Activated CD8-positive, alpha-beta T cell treated with anti-CD3 and anti-CD28 coated beads for 36 hours (primary cell): Measurements from ENCODE around the gene ZNF142. TPM values are rescaled to one million over a fixed set of nuclear protein-coding genes. Genes with fewer than 3 reads are reported as not detected.

ENCODE experiments used
- ATAC-seq: fragments of 200-7000 bp; cut with Tn5 transposase; one replicate; pipeline ENCODE4 v1.10.0; 2021; ENCODE audit warnings: mild to moderate bottlenecking, moderate library complexity
- CTCF ChIA-PET: fragments of 350-600 bp; sonication (Branson Sonifier 250); formaldehyde crosslinking; loops from one replicate; lab custom pipeline; 2021; ENCODE audit warnings: antibody characterized with exemption; lab: Charles Lee
- POLR2A ChIA-PET: fragments of 350-600 bp; sonication (Branson Sonifier 250); formaldehyde crosslinking; loops from one replicate; lab custom pipeline; 2021; ENCODE audit warnings: antibody characterized with exemption; lab: Charles Lee
- DNase-seq: peaks from one replicate; pipeline ENCODE4 v3.0.0-alpha.2; 2020
- H3K27ac Mint-ChIP-seq: one replicate; pipeline ENCODE4 v1.8.0; 2021; ENCODE audit warnings: mild to moderate bottlenecking, mixed read lengths
- H3K27me3 Mint-ChIP-seq: one replicate; pipeline ENCODE4 v1.8.0; 2021; ENCODE audit warnings: mixed read lengths
- H3K36me3 Mint-ChIP-seq: one replicate; pipeline ENCODE4 v1.8.0; 2021; ENCODE audit warnings: low read depth, mixed read lengths
- H3K4me1 Mint-ChIP-seq: one replicate; pipeline ENCODE4 v1.8.0; 2021; ENCODE audit warnings: low read depth, mixed read lengths
- H3K4me3 Mint-ChIP-seq: one replicate; pipeline ENCODE4 v1.8.0; 2021; ENCODE audit warnings: mild to moderate bottlenecking, moderate library complexity, mixed read lengths
- H3K9me3 Mint-ChIP-seq: one replicate; pipeline ENCODE4 v1.8.0; 2021; ENCODE audit warnings: mixed read lengths
- CTCF ChIP-seq: fragments of 200-600 bp; IDR thresholded peaks from one replicate; pipeline ENCODE4 v1.8.0; 2022; ENCODE audit warnings: antibody characterized with exemption, mild to moderate bottlenecking
- intact Hi-C: fragments of 100-400 bp; cut with micrococcal nuclease; formaldehyde crosslinking; loops from one replicate; pipeline ENCODE4 v1.10.0; 2022
- total RNA-seq, 2 experiments: library from RNA; stranded (reverse); gene quantifications; one replicate each; pipeline ENCODE4 v1.2.3, GENCODE V29; 2021

The ZNF142 gene
- total RNA-seq, 2 experiments from 2014 or later: 30.4 to 33.7 TPM

- DNase-seq: no peak
- CTCF ChIA-PET: interaction anchor here (1.4 kb wide), 1 partner anchor 32 kb away, joined by 4 read pairs; no protein-coding TSS in a partner anchor
- peaks cover 28% of the 10 kb centered on the region for H3K36me3 Mint-ChIP-seq
These were observed 3.7 kb downstream of the ZNF142 start for GRCh38 chr2:218655751-218656150.

GRCh38 chr2:218648787-218649100 lies 10.7 kb downstream of the ZNF142 start:
- H3K36me3 Mint-ChIP-seq: peaks cover 43% of the 10 kb centered on the region
- POLR2A ChIA-PET: interaction anchor here (1.2 to 1.8 kb wide), 2 partner anchors 10 to 13 kb away, joined by 3 to 6 read pairs; partner anchors contain the start of genes BCS1L and ZNF142

More at GRCh38 chr2:218655751-218656150, 3.7 kb downstream of the ZNF142 start:
- ATAC-seq: no peak
- POLR2A ChIA-PET: interaction anchor here (0.9 to 1.2 kb wide), 2 partner anchors 9 to 13 kb away, joined by 3 to 4 read pairs; no protein-coding TSS in a partner anchor
- Mint-ChIP-seq H3K27ac (no peak overlapping the region), H3K4me3 (no peak overlapping the region), H3K4me1 (peaks cover 24% of the 10 kb centered on the region), H3K9me3 (no peaks in the 10 kb centered on the region), H3K27me3 (no peaks in the 10 kb centered on the region)
- intact Hi-C loops: no loop called here
- no peak for TF ChIP-seq CTCF

GRCh38 chr2:218648088-218648786 lies 11.2 kb downstream of the ZNF142 start:
- peak; percentile 71 for DNase-seq
- Mint-ChIP-seq H3K4me3 (no peak overlapping the region), H3K9me3 (no peaks in the 10 kb centered on the region), H3K4me1 (peaks cover 10% of the 10 kb centered on the region), H3K36me3 (peaks cover 45% of the 10 kb centered on the region), H3K27ac (no peak overlapping the region), H3K27me3 (no peaks in the 10 kb centered on the region)
- ChIA-PET CTCF (interaction anchor here (0.7 to 5.6 kb wide), 29 partner anchors 11 to 490 kb away, joined by 3 to 57 read pairs (median 3); partner anchors contain the start of genes BCS1L and ZNF142), POLR2A (interaction anchor here (1.2 to 1.8 kb wide), 2 partner anchors 11 to 13 kb away, joined by 3 to 6 read pairs; partner anchors contain the start of genes BCS1L and ZNF142)
- TF ChIP-seq CTCF: peak; percentile 71
- ATAC-seq: peak; percentile 96
- intact Hi-C loops: no loop called here

More at GRCh38 chr2:218648787-218649100, 10.7 kb downstream of the ZNF142 start:
- no peak for TF ChIP-seq CTCF
- Mint-ChIP-seq H3K4me3 (no peak overlapping the region), H3K9me3 (no peaks in the 10 kb centered on the region), H3K27me3 (no peaks in the 10 kb centered on the region), H3K4me1 (peaks cover 10% of the 10 kb centered on the region), H3K27ac (no peak overlapping the region)
- intact Hi-C loops: no loop called here
- ATAC-seq (peak; percentile 35), DNase-seq (no peak)
- CTCF ChIA-PET: interaction anchor here (0.9 to 5.6 kb wide), 16 partner anchors 11 to 489 kb away, joined by 3 to 57 read pairs (median 4); partner anchors contain the start of genes BCS1L and ZNF142

GRCh38 chr2:218645126-218645525 lies 14.3 kb downstream of the ZNF142 start:
- intact Hi-C loops: no loop called here
- Mint-ChIP-seq H3K27me3 (no peaks in the 10 kb centered on the region), H3K9me3 (no peaks in the 10 kb centered on the region), H3K4me1 (peaks cover 10% of the 10 kb centered on the region), H3K36me3 (peaks cover 56% of the 10 kb centered on the region), H3K4me3 (no peak overlapping the region), H3K27ac (no peak overlapping the region)
- ATAC-seq (no peak), DNase-seq (no peak)
- CTCF ChIA-PET: no interaction called here
- TF ChIP-seq CTCF: no peak
- POLR2A ChIA-PET: interaction anchor here (3.3 kb wide), 1 partner anchor 14 kb away, joined by 12 read pairs; the partner anchor contains the start of genes BCS1L and ZNF142

GRCh38 chr2:218644721-218645120 lies 14.7 kb downstream of the ZNF142 start:
- CTCF ChIA-PET: interaction anchor here (1.2 kb wide), 1 partner anchor 208 kb away, joined by 3 read pairs; no protein-coding TSS in a partner anchor
- POLR2A ChIA-PET: interaction anchor here (0.8 to 3.3 kb wide), 2 partner anchors 10 to 14 kb away, joined by 3 to 12 read pairs; partner anchors contain the start of genes BCS1L and ZNF142
- Mint-ChIP-seq H3K4me1 (peaks cover 10% of the 10 kb centered on the region), H3K9me3 (no peaks in the 10 kb centered on the region), H3K27ac (no peak overlapping the region), H3K4me3 (no peak overlapping the region), H3K27me3 (no peaks in the 10 kb centered on the region), H3K36me3 (peaks cover 56% of the 10 kb centered on the region)
- ATAC-seq (no peak), DNase-seq (no peak)
- intact Hi-C loops: no loop called here
- TF ChIP-seq CTCF: no peak
